Stimulated activated CD8-positive, alpha-beta memory T cell treated with anti-CD3 and anti-CD28 coated beads, Interleukin-2, amount 100 ng/mL, for 48 hours (primary cell): ENCODE results near the gene HEPACAM.
A peak's percentile ranks its signal among the peaks of the same experiment; 100 is the strongest.
"Not testable (repeated sequence)": the region's sequence is repeated elsewhere in the genome, so short reads cannot be mapped to it uniquely, and the experiment has no call there.

Experiments
- DNase-seq, 2 donors: peaks; one replicate each; pipeline ENCODE4 v3.0.0-alpha.2; 2020; ENCODE audit warnings: low read depth in 2 of 2

Gene HEPACAM, protein sequence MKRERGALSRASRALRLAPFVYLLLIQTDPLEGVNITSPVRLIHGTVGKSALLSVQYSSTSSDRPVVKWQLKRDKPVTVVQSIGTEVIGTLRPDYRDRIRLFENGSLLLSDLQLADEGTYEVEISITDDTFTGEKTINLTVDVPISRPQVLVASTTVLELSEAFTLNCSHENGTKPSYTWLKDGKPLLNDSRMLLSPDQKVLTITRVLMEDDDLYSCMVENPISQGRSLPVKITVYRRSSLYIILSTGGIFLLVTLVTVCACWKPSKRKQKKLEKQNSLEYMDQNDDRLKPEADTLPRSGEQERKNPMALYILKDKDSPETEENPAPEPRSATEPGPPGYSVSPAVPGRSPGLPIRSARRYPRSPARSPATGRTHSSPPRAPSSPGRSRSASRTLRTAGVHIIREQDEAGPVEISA

DNA sequence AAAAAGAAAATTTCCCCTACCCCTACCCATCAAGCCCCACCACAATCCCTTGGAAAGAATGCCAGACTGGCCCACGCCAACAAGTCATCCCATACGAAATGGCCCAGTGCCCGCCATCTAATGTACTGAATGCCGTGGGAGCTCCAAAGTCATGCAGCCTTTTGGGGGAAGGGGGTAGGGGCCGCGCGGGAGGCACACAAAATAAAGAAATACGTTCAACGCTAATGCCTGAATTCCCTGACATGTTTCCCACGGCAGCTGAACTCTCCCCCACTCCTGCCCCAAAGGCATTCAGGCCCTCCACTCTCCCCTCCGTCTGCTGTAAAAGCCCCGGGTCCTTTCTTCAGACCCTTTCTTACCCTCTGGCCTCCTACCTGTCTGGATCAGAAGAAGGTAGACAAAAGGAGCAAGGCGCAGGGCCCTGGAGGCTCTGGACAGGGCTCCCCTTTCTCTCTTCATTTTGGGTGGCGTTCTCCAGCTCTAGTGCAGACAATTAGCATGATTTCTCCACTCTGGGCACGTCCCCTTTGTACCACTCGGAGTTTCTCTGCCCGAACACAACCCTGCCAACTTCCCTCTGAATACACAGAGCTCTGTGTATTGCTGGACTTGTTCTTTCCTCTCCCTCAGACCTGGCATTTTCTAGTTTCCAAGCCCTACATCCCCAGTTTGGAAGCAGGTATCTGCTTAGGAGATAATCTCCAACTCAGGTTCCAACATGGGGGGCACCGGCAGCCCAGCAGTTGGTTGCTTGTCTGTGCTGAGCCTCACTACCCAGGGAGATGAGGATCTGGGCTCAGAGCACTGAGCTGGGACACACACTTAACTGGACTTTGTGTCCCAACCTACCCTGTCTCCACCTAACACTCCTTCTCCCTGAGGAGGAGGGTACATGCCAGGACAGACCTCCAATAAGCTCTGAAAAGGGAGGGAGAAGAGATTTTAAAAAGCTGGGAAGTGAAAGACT, at the start of gene HEPACAM:
Gene HEPACAM (minus strand): TSS at position 500 of the 967 bp plus-strand sequence. CDS start 41 bp downstream, at position 459.
- no peak for DNase-seq

DNA sequence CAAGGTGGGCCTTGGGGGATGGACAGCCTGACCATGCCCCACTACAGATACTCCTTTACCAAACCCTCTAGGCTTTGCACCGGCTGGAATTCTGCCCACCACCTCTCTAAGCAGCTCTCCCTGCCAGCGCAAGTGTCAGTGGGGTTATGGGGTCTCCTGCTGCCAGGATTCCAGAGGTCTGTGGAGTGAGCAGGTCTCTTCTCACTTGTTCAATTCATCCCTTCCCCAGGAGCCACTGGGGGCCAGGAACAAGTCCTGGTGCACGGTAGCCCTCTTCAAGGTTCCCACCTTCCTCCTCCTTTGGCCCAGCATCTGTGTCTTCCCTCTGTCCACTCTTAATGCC, 48.6 kb upstream of the HEPACAM start:
- DNase-seq: no peak

- DNase-seq: no peak
These were observed 48.0 kb upstream of the HEPACAM start for GRCh38 chr11:124983674-124984511.

GRCh38 chr11:124982043-124982442, 46.2 kb upstream of the HEPACAM start:
- no peak for DNase-seq

DNA sequence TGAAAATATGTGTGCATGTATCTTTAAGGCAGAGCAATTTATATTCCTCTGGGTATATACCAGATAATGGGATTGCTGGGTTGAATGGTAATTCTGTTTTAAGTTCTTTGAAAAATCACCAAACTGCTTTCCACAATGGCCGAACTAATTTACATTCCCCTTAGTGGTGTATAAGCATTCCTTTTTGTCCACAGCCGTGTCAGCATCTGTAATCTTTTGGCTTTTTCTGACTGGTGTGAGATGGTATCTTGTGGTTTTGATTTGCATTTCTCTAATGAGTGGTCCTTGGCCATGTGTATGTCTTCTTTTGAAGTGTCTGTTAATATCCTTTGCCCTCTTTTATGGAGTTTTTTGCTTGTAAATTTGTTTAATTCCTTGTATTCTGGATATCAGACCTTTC, 42.5 kb upstream of the HEPACAM start:
- DNase-seq: no peak

DNA sequence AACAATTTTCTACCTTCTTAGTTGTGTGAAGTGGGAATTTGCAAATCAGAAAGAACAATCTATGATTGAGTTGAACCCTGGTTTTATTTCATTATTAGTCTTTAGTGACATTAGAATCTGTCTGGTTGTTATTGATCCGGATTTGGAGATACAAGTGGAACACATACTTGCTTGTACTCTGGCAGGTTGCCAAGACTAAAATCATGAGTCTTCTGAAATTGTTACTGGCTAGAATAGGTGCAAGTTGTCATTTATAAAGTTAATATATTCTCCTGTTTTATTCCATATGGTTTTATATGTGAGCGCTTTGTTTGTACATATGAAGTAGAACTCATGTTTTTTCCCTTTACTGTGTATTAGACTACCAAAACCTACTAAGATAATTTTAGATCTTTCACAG, 41.2 kb upstream of the HEPACAM start:
- no peak for DNase-seq

DNA sequence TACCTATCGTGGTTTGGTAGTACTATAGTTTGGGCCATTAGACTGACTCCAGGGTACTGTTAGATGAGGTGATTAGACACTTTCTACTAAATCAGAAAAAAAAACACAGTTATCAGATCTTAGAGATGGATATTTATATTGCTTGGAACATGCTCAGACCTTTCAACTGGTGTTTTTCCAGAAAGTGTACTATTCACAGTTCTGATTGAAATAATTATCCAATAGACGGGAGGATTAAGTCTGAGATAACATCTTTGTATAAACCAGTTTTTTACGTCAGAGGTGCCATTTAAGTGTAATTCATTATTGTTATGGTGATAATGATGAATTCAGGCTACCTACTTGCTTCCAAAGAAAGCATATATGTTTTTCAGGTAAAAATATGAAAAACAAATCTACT, 40.7 kb upstream of the HEPACAM start:
- DNase-seq: no peak

DNA sequence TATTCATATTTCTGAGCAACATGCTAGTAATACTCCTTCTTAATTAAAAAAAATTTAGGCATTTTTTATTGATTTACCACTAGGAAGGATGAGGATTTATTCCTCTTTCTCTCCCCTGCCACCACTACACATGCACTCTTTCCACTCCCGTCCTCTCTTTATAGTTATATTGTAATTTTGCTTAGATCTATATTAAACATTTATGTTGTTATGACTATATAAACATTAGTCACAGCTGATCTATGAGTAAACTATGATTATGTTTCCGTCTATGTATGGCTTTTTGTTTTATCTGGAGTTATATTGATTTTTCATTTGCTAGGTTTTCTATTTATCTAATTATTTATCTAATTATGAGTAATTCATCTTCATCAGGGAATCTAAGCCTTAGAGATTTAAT, 36.0 kb upstream of the HEPACAM start:
- no peak for DNase-seq

DNA sequence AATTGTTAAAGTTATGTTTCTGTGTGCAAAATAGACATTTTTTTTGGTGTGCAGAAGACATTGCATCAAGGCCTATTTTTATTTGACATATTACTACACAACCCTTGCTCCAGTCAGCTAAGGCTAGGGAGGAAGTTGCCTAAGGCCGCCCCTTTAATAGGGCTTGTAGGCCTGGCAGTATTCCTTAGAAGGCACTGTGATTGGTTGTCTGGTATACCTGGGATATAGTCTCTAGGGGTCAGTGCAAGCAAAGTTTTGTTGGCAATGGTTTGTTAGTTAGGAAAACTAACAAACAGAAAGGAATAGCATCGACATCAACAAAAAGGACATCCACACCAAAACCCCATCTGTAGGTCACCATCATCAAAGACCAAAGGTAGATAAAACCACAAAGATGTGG, 35.1 kb upstream of the HEPACAM start:
- DNase-seq: no peak

- not testable (repeated sequence) for DNase-seq
These were observed 32.4 kb upstream of the HEPACAM start for GRCh38 chr11:124968197-124968596.

DNA sequence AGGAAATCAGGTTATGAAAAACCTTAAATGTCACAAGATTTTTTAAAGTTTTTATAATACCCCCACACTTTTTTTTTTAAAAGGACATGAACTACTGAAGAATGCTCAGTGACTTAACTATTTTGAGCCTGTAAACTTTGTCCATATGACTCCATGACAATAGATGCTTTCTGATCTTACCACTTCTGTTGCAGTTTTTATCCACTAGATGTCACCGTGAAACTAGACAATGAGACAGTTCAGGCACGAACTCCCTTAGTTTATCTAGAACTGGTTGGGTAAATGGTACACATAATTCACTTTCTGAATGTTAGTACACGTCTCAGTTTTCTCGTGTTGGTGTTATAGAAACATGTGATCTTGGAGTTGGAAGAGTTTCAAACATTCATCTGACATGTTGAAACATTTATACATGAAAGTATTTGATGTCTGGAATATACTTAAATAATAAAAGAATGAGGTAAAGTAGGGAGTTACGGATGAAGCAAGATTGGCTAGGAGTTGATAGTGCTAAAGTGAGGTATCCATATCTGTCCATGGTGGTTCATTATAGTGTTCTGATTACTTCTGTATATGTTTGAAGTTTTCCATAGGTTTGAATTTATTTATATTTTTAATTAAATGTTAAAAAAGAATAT, 26.2 kb upstream of the HEPACAM start:
- DNase-seq: no peak

DNA sequence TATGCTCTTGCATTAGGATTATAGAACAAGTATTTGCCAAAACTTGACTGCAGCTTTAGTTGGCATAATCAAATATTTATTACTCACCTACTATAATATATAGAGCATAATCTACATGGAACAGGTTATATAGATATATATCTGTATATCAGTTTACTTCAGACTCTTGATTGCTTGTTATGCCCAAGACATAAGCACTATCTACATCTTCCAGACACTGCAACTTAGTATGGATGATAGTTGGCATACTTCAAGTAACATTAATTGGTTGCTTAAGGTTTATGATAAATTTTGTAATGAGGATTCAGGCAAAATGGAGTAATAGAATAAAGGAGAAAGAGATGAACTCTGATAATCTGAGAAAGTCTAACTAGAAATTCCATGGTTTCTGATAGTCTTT, 19.2 kb upstream of the HEPACAM start:
- DNase-seq: no peak

GRCh38 chr11:124954590-124954955, 18.7 kb upstream of the HEPACAM start:
- DNase-seq: no peak

GRCh38 chr11:124953753-124954589, 18.1 kb upstream of the HEPACAM start, which contains the start of gene CCDC15:
CCDC15 (plus strand) TSS chr11:124954202; CDS start chr11:124954733, 531 bp downstream.
- peak; percentile 93 to 95 for DNase-seq

- no peak for DNase-seq
These were observed 15.5 kb upstream of the HEPACAM start for GRCh38 chr11:124951341-124951740.

DNA sequence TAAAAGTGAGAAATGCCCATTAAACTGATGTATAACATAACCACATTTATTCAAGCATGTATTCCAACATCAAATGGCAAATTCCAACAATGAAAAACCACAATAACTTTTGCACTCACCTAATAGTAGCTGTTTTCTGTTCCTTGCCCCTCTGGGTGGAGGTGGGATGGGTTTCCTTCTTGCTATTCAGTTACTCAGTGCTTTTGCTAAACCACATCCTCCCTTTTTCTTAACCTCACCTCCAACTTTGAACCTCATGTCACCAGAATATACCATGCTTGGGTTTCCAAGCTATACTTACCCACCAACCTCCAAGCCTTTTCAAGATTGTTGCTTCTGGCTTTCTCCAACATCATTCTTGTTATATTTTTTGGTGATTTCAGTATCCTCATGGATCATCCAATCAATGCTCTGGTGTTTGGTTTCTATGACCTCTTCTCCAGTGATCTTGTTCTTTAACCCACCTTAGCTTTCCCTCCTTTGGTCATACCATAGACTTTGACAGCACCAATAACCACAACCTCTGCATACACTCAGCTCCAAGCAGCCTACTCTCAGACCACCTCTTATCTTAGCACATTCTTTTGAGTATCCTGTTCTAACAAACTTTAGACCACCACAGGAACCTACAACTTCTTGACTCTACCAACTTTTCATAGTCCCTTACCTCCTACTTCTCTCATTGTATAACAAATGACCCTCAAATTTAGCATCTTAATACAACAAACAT, 14.9 kb upstream of the HEPACAM start:
- DNase-seq: no peak

DNA sequence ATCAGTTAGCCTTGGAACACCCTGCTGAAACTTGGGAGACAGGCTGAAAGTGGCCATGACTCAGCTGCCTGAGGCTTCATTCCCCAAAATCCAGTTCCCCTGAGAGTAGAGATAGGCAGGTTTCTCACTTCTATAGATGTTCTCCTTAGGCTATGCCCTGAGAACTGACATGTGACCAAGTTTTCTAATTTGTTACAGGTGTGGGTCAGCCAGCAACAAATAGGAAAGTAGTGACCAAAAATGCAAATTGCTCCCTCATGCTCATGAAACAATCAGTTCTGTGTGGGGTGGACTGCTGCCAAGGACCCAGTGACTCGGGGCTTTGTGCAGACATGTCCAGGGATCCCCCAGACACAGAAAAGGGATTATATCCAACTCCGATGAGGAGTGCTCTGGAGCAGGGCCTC, 10.9 kb upstream of the HEPACAM start:
- no peak for DNase-seq

GRCh38 chr11:124945826-124946225, 10.0 kb upstream of the HEPACAM start:
- no peak for DNase-seq

GRCh38 chr11:124944565-124944964, 8.7 kb upstream of the HEPACAM start:
- DNase-seq: no peak

GRCh38 chr11:124943741-124944140, 7.9 kb upstream of the HEPACAM start:
- DNase-seq: no peak
